H1 (cell line): ENCODE measurements around the gene CDC42BPB. TPM values are rescaled to one million over a fixed set of nuclear protein-coding genes. Genes with fewer than 3 reads are reported as not detected.

Experiments
- CEBPB ChIP-seq: IDR thresholded peaks from 2 replicates; pipeline ENCODE4 v1.6.1; 2012; ENCODE audit warnings: low read depth, low read length
- polyA plus RNA-seq, 7 experiments: library from polyadenylated mRNA; depleted of rRNA in 3 of 7; stranded (reverse) in 5 of 7; unstranded in 2 of 7; fragments of >200 nt in 5 of 7; fragments of 200-250 nt in 2 of 7; gene quantifications; 1 replicate in 5 of 7; 2 replicates in 1 of 7; 4 replicates in 1 of 7; pipeline versions ENCODE4 v1.2.1 to v1.2.3, GENCODE V29; 2011 to 2013; ENCODE audit warnings: missing spikeins in 2 of 7, mixed read lengths in 2 of 7
- total RNA-seq: library from RNA; stranded (reverse); fragmentation: NEBNext Ultra II Directional; extraction: Animal tissue kit (Norgen Biotek cat#: 25700); gene quantifications from 2 replicates; pipeline ENCODE4 v1.2.1, GENCODE V29; 2021

Gene CDC42BPB
- total and polyA plus RNA-seq, 2 of the 8 experiments (the other 6 are each of a cell fraction or from before 2014, with no cell fraction given): 51.2 to 88.2 TPM

GRCh38 chr14:103003351-103003615 lies 54.1 kb downstream of the CDC42BPB start (continued):
- no peak for TF ChIP-seq CEBPB
